Measurements from ENCODE around the gene RNF187.

- TF ChIP-seq CTCF (IDR thresholded peaks at IDR 0.05) (no peak), POLR2A (IDR thresholded peaks at IDR 0.05) (no peak)
Measured at GRCh38 chr1:228478326-228478725, 8.9 kb upstream of the RNF187 start.

All from lower leg skin (tissue), 3 donors.